Liver (tissue), 9 donors: ENCODE results near the gene PRKAR1B. TPM values are rescaled to one million over a fixed set of nuclear protein-coding genes. Genes with fewer than 3 reads are reported as not detected.
A peak's percentile ranks its signal among the peaks of the same experiment; 100 is the strongest.

Experiments
- DNase-seq: peaks from one replicate; pipeline ENCODE4 v3.0.0-alpha.2; 2017; ENCODE audit warnings: low spot score
- H3K27ac ChIP-seq, 2 donors: one replicate each; pipeline ENCODE4 v1.7.0; 2013; ENCODE audit warnings: inconsistent platforms in 2 of 2, low read length in 2 of 2, control low read depth in 1 of 2, low read depth in 1 of 2, mild to moderate bottlenecking in 1 of 2
- H3K27me3 ChIP-seq, 4 donors: one replicate each; pipeline versions ENCODE4 v1.6.1 to v1.7.0; 2013; ENCODE audit warnings: low read length in 3 of 4, inconsistent platforms in 1 of 4, mild to moderate bottlenecking in 1 of 4, moderate library complexity in 1 of 4; ENCODE audit not compliant: control insufficient read depth in 4 of 4, insufficient read depth in 4 of 4
- H3K36me3 ChIP-seq, 4 donors: one replicate each; pipeline versions ENCODE4 v1.6.1 to v1.7.0; 2013; ENCODE audit warnings: low read length in 3 of 4, mild to moderate bottlenecking in 3 of 4, low read depth in 1 of 4, moderate library complexity in 1 of 4; ENCODE audit not compliant: control insufficient read depth in 4 of 4, insufficient read depth in 3 of 4
- H3K4me1 ChIP-seq, 4 donors: one replicate each; pipeline versions ENCODE4 v1.6.1 to v1.7.0; 2013; ENCODE audit warnings: low read length in 3 of 4, mild to moderate bottlenecking in 3 of 4, moderate library complexity in 1 of 4; ENCODE audit not compliant: control insufficient read depth in 4 of 4, insufficient read depth in 4 of 4
- H3K4me3 ChIP-seq, 3 donors: one replicate each; pipeline versions ENCODE4 v1.6.1 to v1.7.0; 2013; ENCODE audit warnings: low read length in 3 of 3, control low read depth in 1 of 3, low read depth in 1 of 3, mild to moderate bottlenecking in 1 of 3
- H3K9ac ChIP-seq, 2 donors: one replicate each; pipeline ENCODE4 v1.7.0; 2013; ENCODE audit warnings: low read length in 2 of 2, mild to moderate bottlenecking in 2 of 2, moderate library complexity in 2 of 2, control low read depth in 1 of 2, low read depth in 1 of 2
- H3K9me3 ChIP-seq, 4 donors: one replicate each; pipeline versions ENCODE4 v1.6.1 to v1.7.0; 2013; ENCODE audit warnings: low read length in 3 of 4; ENCODE audit not compliant: control insufficient read depth in 4 of 4
- EGR1 ChIP-seq, 2 donors: IDR thresholded peaks; 2 replicates each; pipeline ENCODE4 v1.6.1; 2016 to 2018; ENCODE audit warnings: antibody characterized with exemption in 2 of 2, low read depth in 2 of 2
- FOXA2 ChIP-seq: IDR thresholded peaks from 2 replicates; pipeline ENCODE4 v1.6.1; 2016; ENCODE audit warnings: antibody characterized with exemption
- GABPA ChIP-seq, 2 donors: IDR thresholded peaks in 1 of 2; conservative IDR thresholded peaks in 1 of 2; 2 replicates each; pipeline ENCODE4 v1.6.1; 2016; ENCODE audit warnings: antibody characterized with exemption in 2 of 2, mild to moderate bottlenecking in 1 of 2, moderate library complexity in 1 of 2
- HNF4A ChIP-seq, 2 donors: conservative IDR thresholded peaks; 2 replicates each; pipeline ENCODE4 v1.6.1; 2016; ENCODE audit warnings: antibody characterized with exemption in 2 of 2, mild to moderate bottlenecking in 2 of 2
- HNF4G ChIP-seq: IDR thresholded peaks from 2 replicates; pipeline ENCODE4 v1.6.1; 2016; ENCODE audit warnings: antibody characterized with exemption
- JUND ChIP-seq, 2 donors: IDR thresholded peaks; 2 replicates each; pipeline ENCODE4 v1.6.1; 2016; ENCODE audit warnings: antibody characterized with exemption in 2 of 2
- NR2F2 ChIP-seq: IDR thresholded peaks from 2 replicates; pipeline ENCODE4 v1.6.1; 2016; ENCODE audit warnings: antibody characterized with exemption
- RAD21 ChIP-seq, 2 donors: IDR thresholded peaks; 2 replicates each; pipeline ENCODE4 v1.6.1; 2016; ENCODE audit warnings: antibody characterized with exemption in 2 of 2, mild to moderate bottlenecking in 2 of 2
- RXRA ChIP-seq, 2 donors: IDR thresholded peaks; 2 replicates each; pipeline ENCODE4 v1.6.1; 2017 to 2018; ENCODE audit warnings: antibody characterized with exemption in 2 of 2, mild to moderate bottlenecking in 1 of 2
- SP1 ChIP-seq: IDR thresholded peaks from 2 replicates; pipeline ENCODE4 v1.6.1; 2018; ENCODE audit warnings: antibody characterized with exemption, mild to moderate bottlenecking
- TAF1 ChIP-seq: conservative IDR thresholded peaks from 2 replicates; pipeline ENCODE4 v1.6.1; 2016; ENCODE audit warnings: antibody characterized with exemption, mild to moderate bottlenecking
- WGBS: extraction: QIAGEN DNeasy Blood & Tissue Kit; methylation state at CpG from one replicate; pipeline ENCODE4 v1.1.7; 2013; 5-methylcytosine and 5-hydroxymethylcytosine counted together
- polyA plus RNA-seq, 2 donors: library from polyadenylated mRNA; stranded (reverse) in 1 of 2; unstranded in 1 of 2; fragments of 200-250 nt in 1 of 2; fragments of >200 nt in 1 of 2; fragmentation: Nextera tagmentation in 1 of 2; extraction: Ambion mirVana in 1 of 2; gene quantifications; one replicate each; pipeline versions ENCODE4 v1.2.1 to v1.2.3, GENCODE V29; 2013 to 2015
- total RNA-seq, 2 donors: library from RNA; depleted of rRNA; stranded (reverse); fragments of >200 nt; gene quantifications; one replicate each; pipeline ENCODE4 v1.2.3, GENCODE V29; 2014
- TF ChIP-seq, protein P1 (sequence below): IDR thresholded peaks from 2 replicates; pipeline ENCODE4 v1.6.1; 2016; ENCODE audit warnings: antibody characterized with exemption
- TF ChIP-seq, protein P2 (sequence below): IDR thresholded peaks from 2 replicates; pipeline ENCODE4 v1.6.1; 2016; ENCODE audit warnings: antibody characterized with exemption
- TF ChIP-seq, protein P3 (sequence below): IDR thresholded peaks from 2 replicates; pipeline ENCODE4 v1.6.1; 2016; ENCODE audit warnings: antibody characterized with exemption
- TF ChIP-seq, protein P4 (sequence below): fragments of 150-350 bp; IDR thresholded peaks from 2 replicates; pipeline ENCODE4 v1.5.1; 2017; ENCODE audit warnings: improper control_type of control experiment, low read depth, low read length; ENCODE audit not compliant: missing input control
- donor health status: healthy.
- donor health status: healthy.
- donor health status: healthy.
- donor health status: healthy.
- donor health status: healthy.

PRKAR1B gene
- total and polyA plus RNA-seq, 4 donors, result 11.1 to 14.4 (median 12.4) TPM

DNA sequence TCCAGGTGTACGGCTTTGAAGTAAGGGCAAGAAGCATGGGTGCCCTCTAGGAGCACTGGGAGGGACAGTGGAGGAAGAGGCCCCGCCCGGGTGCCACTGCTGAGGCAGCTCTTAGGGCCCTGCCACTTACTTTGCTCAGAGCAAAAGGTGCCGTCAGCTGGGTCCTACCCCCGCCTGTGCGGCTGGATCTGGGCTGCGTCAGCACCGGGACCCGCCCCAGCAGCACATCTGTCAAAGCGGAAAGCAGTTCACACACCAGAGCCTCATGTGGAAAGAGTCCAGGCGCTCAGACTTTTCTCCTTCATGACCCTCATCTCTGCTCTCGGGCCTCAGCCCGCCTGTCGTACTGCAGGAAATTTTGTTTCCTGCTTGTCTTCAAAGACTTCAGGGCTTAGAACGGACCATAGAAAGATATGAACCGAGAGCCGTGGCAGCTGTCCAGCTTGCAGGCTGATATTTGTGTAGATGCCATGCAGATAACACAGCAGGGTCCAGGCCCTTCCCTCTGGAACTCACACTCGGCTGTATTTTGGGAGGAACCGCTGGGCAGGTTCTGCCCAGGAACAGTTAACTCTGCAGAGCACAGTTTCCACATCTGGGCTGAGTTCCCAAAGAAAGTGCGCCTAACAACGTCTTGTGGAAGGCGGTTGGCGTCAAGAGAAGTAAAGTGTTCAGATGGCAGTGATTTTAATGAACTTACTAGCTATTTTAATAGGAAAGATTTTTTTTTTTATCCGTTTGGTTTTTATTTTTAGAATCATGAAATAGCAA lies 44.3 kb upstream of the PRKAR1B start:
- H3K9ac ChIP-seq, result no peak overlapping the region
- peak; percentile 25 to 26 for TF ChIP-seq RAD21 (IDR thresholded peaks at IDR 0.05)
- no peak for TF ChIP-seq TAF1
- no peak for TF ChIP-seq FOXA2
- TF ChIP-seq NR2F2, result peak; percentile 87
- TF ChIP-seq EGR1 (IDR thresholded peaks at IDR 0.05; ENCODE audit: low read depth in 2 of 2), result no peak
- TF ChIP-seq JUND (IDR thresholded peaks at IDR 0.05), result no peak
- TF ChIP-seq, protein P1, sequence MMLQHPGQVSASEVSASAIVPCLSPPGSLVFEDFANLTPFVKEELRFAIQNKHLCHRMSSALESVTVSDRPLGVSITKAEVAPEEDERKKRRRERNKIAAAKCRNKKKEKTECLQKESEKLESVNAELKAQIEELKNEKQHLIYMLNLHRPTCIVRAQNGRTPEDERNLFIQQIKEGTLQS, result no peak
- H3K9me3 ChIP-seq, result no peaks in the 10 kb centered on the region
- peaks cover 0 to 16% (median 3%) of the 10 kb centered on the region in 4 donors for H3K36me3 ChIP-seq
- no peak for DNase-seq
- no peaks in the 10 kb centered on the region for H3K27me3 ChIP-seq
- H3K4me1 ChIP-seq, result no peaks in the 10 kb centered on the region
- WGBS, result 63% methylated on average over 24 of the region's 24 CpGs
- peak overlapping the region in 1 of 2 donors; percentile 59 for H3K27ac ChIP-seq
- H3K4me3 ChIP-seq, result no peak overlapping the region

DNA sequence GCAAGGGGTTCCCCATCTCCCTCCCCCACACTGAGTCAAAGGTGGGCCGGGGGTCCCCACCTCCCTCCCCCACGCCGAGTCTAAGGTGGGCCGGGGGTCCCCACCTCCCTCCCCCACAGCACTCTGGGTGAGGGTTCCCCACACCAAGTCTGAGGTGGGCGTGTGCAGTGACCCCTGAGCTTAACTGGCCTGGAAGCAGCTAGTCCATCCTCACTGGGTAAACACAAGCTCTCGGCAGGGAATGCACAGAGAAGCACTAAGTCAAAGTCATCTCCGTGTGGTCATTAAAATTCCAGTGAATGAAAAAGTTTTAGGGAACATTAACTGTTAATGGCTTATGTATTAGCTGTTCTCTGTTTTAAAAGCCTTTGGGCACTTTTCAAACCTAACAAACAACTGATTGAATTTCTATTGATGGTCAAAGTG lies 43.7 kb upstream of the PRKAR1B start:
- Histone ChIP-seq H3K27me3 (no peaks in the 10 kb centered on the region), H3K9me3 (no peaks in the 10 kb centered on the region), H3K4me1 (no peaks in the 10 kb centered on the region), H3K27ac (peak overlapping the region in 1 of 2 donors; percentile 59), H3K4me3 (no peak overlapping the region), H3K36me3 (peaks cover 0 to 15% (median 2%) of the 10 kb centered on the region in 4 donors), H3K9ac (no peak overlapping the region)
- DNase-seq, result no peak
- WGBS, result 67% methylated on average over 7 of the region's 7 CpGs
- TF ChIP-seq GABPA (IDR thresholded peaks at IDR 0.05 in 1 of 2, conservative IDR thresholded peaks at IDR 0.05 in 1 of 2) (no peak), HNF4G (no peak)

DNA sequence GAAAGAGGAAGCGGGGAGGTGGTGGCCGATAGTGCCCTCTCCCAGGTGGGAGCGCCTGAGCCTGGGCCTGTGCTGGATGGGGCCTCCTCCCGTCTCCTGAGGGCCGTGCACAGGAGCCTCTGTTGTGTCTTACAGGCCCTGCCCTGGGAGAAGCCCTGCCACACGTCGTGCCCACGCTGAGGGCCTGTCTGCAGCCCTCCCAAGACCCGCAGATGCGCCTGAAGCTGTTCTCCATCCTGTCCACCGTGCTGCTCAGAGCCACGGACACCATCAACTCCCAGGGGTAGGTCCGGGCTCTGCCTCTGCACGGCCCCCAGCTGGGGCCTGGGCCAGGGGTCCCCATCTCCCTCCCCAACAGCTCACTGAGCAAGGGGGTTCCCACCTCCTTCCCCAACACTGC lies 43.3 kb upstream of the PRKAR1B start:
- WGBS, result 97% methylated on average over 14 of the region's 14 CpGs
- Histone ChIP-seq H3K36me3 (peaks cover 2 to 13% (median 4%) of the 10 kb centered on the region in 4 donors), H3K27ac (no peak overlapping the region), H3K27me3 (no peaks in the 10 kb centered on the region), H3K9me3 (no peaks in the 10 kb centered on the region), H3K4me3 (no peak overlapping the region), H3K9ac (no peak overlapping the region), H3K4me1 (no peaks in the 10 kb centered on the region)
- TF ChIP-seq EGR1 (IDR thresholded peaks at IDR 0.05; ENCODE audit: low read depth in 2 of 2) (no peak), RAD21 (IDR thresholded peaks at IDR 0.05) (no peak)
- DNase-seq, result no peak

DNA sequence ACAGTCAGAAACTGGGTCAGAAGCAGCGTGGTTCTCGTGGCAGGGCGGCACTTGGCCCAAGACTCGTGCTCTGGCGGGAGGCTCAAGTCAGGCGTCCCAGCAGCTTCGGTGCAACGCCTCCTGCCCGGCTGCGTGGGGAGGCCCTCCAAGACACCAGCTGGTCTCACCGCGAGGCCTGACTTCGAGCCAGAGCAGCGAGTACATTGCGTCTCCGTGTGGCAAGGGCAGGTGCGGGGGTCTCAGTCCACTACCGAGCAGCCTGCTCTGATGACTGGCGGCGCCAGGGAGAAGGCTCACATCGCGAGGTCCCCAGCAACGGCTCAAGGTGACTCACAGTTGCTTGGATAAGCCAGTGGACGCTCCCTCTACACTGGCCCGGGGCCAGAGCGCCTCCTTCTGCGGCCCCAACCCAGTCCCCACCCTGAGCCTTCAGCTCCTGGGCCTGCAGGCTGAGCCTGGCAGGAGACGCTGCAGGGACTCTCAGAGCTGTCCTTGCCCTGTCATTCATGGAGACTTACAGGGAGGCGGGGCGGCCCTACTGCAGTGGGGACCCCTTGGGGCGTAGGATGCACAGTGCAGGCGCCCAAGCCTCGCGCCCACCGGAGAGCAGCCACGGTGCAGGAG lies 41.9 kb upstream of the PRKAR1B start:
- Histone ChIP-seq H3K9ac (no peak overlapping the region), H3K27ac (no peak overlapping the region), H3K27me3 (no peaks in the 10 kb centered on the region), H3K36me3 (peaks cover 4 to 22% (median 8%) of the 10 kb centered on the region in 4 donors), H3K4me3 (no peak overlapping the region), H3K4me1 (no peaks in the 10 kb centered on the region), H3K9me3 (no peaks in the 10 kb centered on the region)
- no peak for DNase-seq
- 92% methylated on average over 36 of the region's 36 CpGs for WGBS
- TF ChIP-seq HNF4A (conservative IDR thresholded peaks at IDR 0.05), result no peak
- no peak for TF ChIP-seq SP1
- no peak for TF ChIP-seq NR2F2
- TF ChIP-seq, protein P2, sequence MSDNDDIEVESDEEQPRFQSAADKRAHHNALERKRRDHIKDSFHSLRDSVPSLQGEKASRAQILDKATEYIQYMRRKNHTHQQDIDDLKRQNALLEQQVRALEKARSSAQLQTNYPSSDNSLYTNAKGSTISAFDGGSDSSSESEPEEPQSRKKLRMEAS, result no peak
- TF ChIP-seq, protein P3, sequence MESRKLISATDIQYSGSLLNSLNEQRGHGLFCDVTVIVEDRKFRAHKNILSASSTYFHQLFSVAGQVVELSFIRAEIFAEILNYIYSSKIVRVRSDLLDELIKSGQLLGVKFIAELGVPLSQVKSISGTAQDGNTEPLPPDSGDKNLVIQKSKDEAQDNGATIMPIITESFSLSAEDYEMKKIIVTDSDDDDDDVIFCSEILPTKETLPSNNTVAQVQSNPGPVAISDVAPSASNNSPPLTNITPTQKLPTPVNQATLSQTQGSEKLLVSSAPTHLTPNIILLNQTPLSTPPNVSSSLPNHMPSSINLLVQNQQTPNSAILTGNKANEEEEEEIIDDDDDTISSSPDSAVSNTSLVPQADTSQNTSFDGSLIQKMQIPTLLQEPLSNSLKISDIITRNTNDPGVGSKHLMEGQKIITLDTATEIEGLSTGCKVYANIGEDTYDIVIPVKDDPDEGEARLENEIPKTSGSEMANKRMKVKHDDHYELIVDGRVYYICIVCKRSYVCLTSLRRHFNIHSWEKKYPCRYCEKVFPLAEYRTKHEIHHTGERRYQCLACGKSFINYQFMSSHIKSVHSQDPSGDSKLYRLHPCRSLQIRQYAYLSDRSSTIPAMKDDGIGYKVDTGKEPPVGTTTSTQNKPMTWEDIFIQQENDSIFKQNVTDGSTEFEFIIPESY, result no peak
- TF ChIP-seq TAF1, result no peak
- TF ChIP-seq, protein P4, sequence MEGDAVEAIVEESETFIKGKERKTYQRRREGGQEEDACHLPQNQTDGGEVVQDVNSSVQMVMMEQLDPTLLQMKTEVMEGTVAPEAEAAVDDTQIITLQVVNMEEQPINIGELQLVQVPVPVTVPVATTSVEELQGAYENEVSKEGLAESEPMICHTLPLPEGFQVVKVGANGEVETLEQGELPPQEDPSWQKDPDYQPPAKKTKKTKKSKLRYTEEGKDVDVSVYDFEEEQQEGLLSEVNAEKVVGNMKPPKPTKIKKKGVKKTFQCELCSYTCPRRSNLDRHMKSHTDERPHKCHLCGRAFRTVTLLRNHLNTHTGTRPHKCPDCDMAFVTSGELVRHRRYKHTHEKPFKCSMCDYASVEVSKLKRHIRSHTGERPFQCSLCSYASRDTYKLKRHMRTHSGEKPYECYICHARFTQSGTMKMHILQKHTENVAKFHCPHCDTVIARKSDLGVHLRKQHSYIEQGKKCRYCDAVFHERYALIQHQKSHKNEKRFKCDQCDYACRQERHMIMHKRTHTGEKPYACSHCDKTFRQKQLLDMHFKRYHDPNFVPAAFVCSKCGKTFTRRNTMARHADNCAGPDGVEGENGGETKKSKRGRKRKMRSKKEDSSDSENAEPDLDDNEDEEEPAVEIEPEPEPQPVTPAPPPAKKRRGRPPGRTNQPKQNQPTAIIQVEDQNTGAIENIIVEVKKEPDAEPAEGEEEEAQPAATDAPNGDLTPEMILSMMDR, result no peak
- no peak for TF ChIP-seq RAD21 (IDR thresholded peaks at IDR 0.05)
- TF ChIP-seq HNF4G, result no peak
- TF ChIP-seq JUND (IDR thresholded peaks at IDR 0.05), result no peak
- no peak for TF ChIP-seq EGR1 (IDR thresholded peaks at IDR 0.05; ENCODE audit: low read depth in 2 of 2)
- TF ChIP-seq FOXA2, result no peak
- TF ChIP-seq GABPA (IDR thresholded peaks at IDR 0.05 in 1 of 2, conservative IDR thresholded peaks at IDR 0.05 in 1 of 2), result no peak
- TF ChIP-seq RXRA (IDR thresholded peaks at IDR 0.05), result no peak
